Measurements from ENCODE around the gene MYO1B. TPM values are rescaled to one million over a fixed set of nuclear protein-coding genes. Genes with fewer than 3 reads are reported as not detected.

MYO1B gene
- total RNA-seq, 3 donors from 2014 or later (not counting 1 experiment from before 2014, with no cell fraction given), result 0.21 to 0.80 (median 0.29) TPM

DNA sequence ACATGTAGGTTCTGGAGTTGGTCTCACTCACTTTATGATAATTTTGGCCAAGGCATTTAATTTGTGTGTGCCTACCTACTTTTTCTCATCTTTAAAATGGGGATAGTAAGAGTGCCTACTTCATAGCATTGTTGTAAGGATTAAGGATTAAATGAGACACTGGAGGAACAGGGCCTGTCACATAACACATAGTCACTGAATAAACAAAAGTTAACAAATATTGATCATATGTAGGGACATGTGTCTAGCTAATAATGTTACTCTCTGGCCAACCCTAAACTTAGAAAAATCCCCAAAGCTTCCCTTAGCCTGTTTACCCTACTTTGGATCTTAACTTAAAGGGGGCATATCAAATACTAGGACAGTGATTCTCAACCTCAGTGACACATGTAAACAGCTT lies 169.9 kb downstream of the MYO1B start:
- H3K4me1 Mint-ChIP-seq, result no peaks in the 10 kb centered on the region
- no peaks in the 10 kb centered on the region for H3K9me3 Mint-ChIP-seq
- H3K27me3 ChIP-seq (ENCODE audit: control insufficient read depth, insufficient read depth, low read length), result no peaks in the 10 kb centered on the region
- H3K27me3 Mint-ChIP-seq (ENCODE audit: low read depth in 2 of 2), result no peaks in the 10 kb centered on the region
- no peaks in the 10 kb centered on the region for H3K36me3 Mint-ChIP-seq
- H3K4me3 ChIP-seq (ENCODE audit: low read length), result no peak overlapping the region
- no peak overlapping the region for H3K4me3 Mint-ChIP-seq
- ATAC-seq, result no peak
- intact Hi-C loops (cut with micrococcal nuclease), result no loop called here
- TF ChIP-seq CTCF (IDR thresholded peaks at IDR 0.05), result no peak
- no peaks in the 10 kb centered on the region for H3K9me3 ChIP-seq (ENCODE audit: control insufficient read depth, insufficient read depth, low read length)
- H3K27ac ChIP-seq (ENCODE audit: low read length), result no peak overlapping the region
- no peak overlapping the region for H3K27ac Mint-ChIP-seq
- no peaks in the 10 kb centered on the region for H3K4me1 ChIP-seq (ENCODE audit: control insufficient read depth, insufficient read depth, low read length)
- no peak for DNase-seq
- no peaks in the 10 kb centered on the region for H3K36me3 ChIP-seq (ENCODE audit: control insufficient read depth, insufficient read depth, low read length)

DNA sequence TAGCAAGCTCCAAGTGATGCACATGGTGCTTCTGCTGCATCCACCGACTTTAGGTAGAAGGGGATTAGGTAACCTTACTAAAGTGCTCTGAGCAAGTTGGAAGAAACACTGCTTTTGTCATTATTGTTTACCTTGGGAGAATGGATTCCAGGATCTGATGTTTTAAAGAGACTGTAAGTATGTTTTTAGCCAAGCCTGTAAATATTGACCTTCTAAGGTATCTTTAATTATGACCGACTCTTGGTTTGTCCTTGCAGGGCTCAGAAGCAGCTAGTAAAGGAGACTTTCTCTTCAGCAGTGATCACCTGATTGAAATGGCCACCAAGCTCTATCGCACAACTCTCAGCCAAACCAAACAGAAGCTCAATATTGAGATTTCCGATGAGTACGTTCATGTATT lies 170.7 kb downstream of the MYO1B start:
- Mint-ChIP-seq H3K27ac (no peak overlapping the region), H3K9me3 (no peaks in the 10 kb centered on the region), H3K4me3 (no peak overlapping the region), H3K4me1 (no peaks in the 10 kb centered on the region), H3K27me3 (ENCODE audit: low read depth in 2 of 2) (no peaks in the 10 kb centered on the region), H3K36me3 (no peaks in the 10 kb centered on the region)
- no peak for DNase-seq
- no peaks in the 10 kb centered on the region for H3K36me3 ChIP-seq (ENCODE audit: control insufficient read depth, insufficient read depth, low read length)
- H3K4me3 ChIP-seq (ENCODE audit: low read length), result no peak overlapping the region
- no peak for TF ChIP-seq CTCF (IDR thresholded peaks at IDR 0.05)
- intact Hi-C loops (cut with micrococcal nuclease), result no loop called here
- no peaks in the 10 kb centered on the region for H3K27me3 ChIP-seq (ENCODE audit: control insufficient read depth, insufficient read depth, low read length)
- H3K9me3 ChIP-seq (ENCODE audit: control insufficient read depth, insufficient read depth, low read length), result no peaks in the 10 kb centered on the region
- no peaks in the 10 kb centered on the region for H3K4me1 ChIP-seq (ENCODE audit: control insufficient read depth, insufficient read depth, low read length)
- peak in 1 of 3 donors; percentile 5 for ATAC-seq
- 97% methylated on average over 5 of the region's 5 CpGs for WGBS (ENCODE audit: insufficient coverage)
- no peak overlapping the region for H3K27ac ChIP-seq (ENCODE audit: low read length)

DNA sequence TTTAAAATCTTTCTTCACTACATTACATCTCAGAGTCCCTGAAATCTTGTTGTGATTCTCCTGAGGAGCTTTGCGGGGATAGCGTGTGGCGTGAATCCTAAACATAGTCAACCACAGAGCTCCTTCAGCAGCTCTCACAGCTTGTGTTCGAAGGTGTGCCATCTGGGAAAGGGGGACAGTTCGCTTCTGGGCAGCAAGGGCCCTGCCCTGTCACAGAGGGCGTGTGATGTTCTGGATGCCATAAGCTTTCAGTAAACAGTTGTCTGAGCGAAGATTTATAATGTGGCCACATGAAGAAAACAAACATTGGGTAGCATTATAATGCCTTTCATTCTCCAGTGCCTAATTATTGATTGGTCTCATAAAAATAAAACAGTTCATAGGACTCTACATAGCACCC lies 172.5 kb downstream of the MYO1B start:
- DNase-seq (no peak), ATAC-seq (no peak)
- no peaks in the 10 kb centered on the region for H3K27me3 Mint-ChIP-seq (ENCODE audit: low read depth in 2 of 2)
- 91% methylated on average over 7 of the region's 7 CpGs for WGBS (ENCODE audit: insufficient coverage)
- Histone ChIP-seq H3K27me3 (ENCODE audit: control insufficient read depth, insufficient read depth, low read length) (no peaks in the 10 kb centered on the region), H3K9me3 (ENCODE audit: control insufficient read depth, insufficient read depth, low read length) (no peaks in the 10 kb centered on the region), H3K4me1 (ENCODE audit: control insufficient read depth, insufficient read depth, low read length) (peaks cover 8% of the 10 kb centered on the region), H3K36me3 (ENCODE audit: control insufficient read depth, insufficient read depth, low read length) (no peaks in the 10 kb centered on the region), H3K4me3 (ENCODE audit: low read length) (no peak overlapping the region), H3K27ac (ENCODE audit: low read length) (no peak overlapping the region)
- H3K4me1 Mint-ChIP-seq, result peaks cover 8 to 10% of the 10 kb centered on the region in 2 donors
- no peak for TF ChIP-seq CTCF (IDR thresholded peaks at IDR 0.05)
- intact Hi-C loops (cut with micrococcal nuclease), result no loop called here
- no peak overlapping the region for H3K4me3 Mint-ChIP-seq
- no peaks in the 10 kb centered on the region for H3K9me3 Mint-ChIP-seq
- H3K36me3 Mint-ChIP-seq, result no peaks in the 10 kb centered on the region
- no peak overlapping the region for H3K27ac Mint-ChIP-seq

DNA sequence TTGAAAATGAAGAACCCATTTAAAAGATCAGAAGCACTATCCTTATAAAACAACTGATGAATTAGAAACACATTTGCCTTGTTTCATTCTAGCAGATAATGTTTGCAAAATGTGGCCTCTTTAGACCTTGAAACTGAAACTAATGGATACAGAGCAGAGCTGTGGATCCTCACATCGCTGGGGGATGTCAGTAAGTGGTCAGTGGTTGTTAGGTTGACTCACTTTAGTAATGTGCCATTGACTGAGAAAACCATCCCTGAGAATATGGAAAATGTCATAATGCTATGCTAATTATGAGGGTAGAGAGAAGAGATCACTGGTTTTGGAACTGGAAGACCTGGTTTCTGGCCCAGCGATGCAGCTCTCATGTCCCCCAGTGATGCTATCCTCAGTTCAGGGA lies 176.7 kb downstream of the MYO1B start:
- Histone ChIP-seq H3K27ac (ENCODE audit: low read length) (no peak overlapping the region), H3K4me1 (ENCODE audit: control insufficient read depth, insufficient read depth, low read length) (peaks cover 8% of the 10 kb centered on the region), H3K27me3 (ENCODE audit: control insufficient read depth, insufficient read depth, low read length) (no peaks in the 10 kb centered on the region), H3K9me3 (ENCODE audit: control insufficient read depth, insufficient read depth, low read length) (no peaks in the 10 kb centered on the region), H3K36me3 (ENCODE audit: control insufficient read depth, insufficient read depth, low read length) (no peaks in the 10 kb centered on the region), H3K4me3 (ENCODE audit: low read length) (no peak overlapping the region)
- intact Hi-C loops (cut with micrococcal nuclease), result no loop called here
- ATAC-seq (peak; percentile 89 to 99 (median 95)), DNase-seq (peak in 1 of 2 donors; percentile 18)
- H3K9me3 Mint-ChIP-seq, result no peaks in the 10 kb centered on the region
- H3K4me1 Mint-ChIP-seq, result peaks cover 8 to 10% of the 10 kb centered on the region in 2 donors
- TF ChIP-seq CTCF (IDR thresholded peaks at IDR 0.05), result no peak
- no peaks in the 10 kb centered on the region for H3K36me3 Mint-ChIP-seq
- H3K27me3 Mint-ChIP-seq (ENCODE audit: low read depth in 2 of 2), result no peaks in the 10 kb centered on the region
- no peak overlapping the region for H3K4me3 Mint-ChIP-seq
- H3K27ac Mint-ChIP-seq, result peak overlapping the region in 1 of 2 donors; percentile 44
- WGBS (ENCODE audit: insufficient coverage), result 53% methylated on average over 2 of the region's 2 CpGs
